K562 (cell line): ENCODE measurements around the gene MRGPRD. TPM values are rescaled to one million over a fixed set of nuclear protein-coding genes. Genes with fewer than 3 reads are reported as not detected.

Experiments
- ATAC-seq: fragments of 200-7000 bp; cut with Tn5 transposase; 3 replicates; pipeline ENCODE4 v1.9.1; 2020; ENCODE audit warnings: moderate library complexity
- BruUV-seq: library from RNA; stranded (reverse); fragments of 400-500 nt; replicated peaks from 2 replicates; lab custom pipeline; 2021; lab: Mats Ljungman, UMichigan
- CTCF ChIA-PET: fragments of 300-600 bp; formaldehyde crosslinking; extraction: SDS; loops from one replicate; lab custom pipeline; 2021; ENCODE audit warnings: low intra/inter-chr PET ratio; lab: Yijun Ruan, JAX
- POLR2A ChIA-PET: fragments of 300-600, 350-650 bp; sonication (Branson Sonifier 250); formaldehyde crosslinking; extraction: SDS; loops from one replicate; lab custom pipeline; 2021; ENCODE audit warnings: antibody characterized with exemption, inconsistent platforms; lab: Yijun Ruan, JAX
- DNase-seq, 4 experiments: peaks; one replicate each; pipeline versions ENCODE4 v3.0.0 to v3.0.0-alpha.2; 2011 to 2018; ENCODE audit warnings: low spot score in 3 of 4, mixed read lengths in 3 of 4; ENCODE audit errors: extremely low read depth in 1 of 4
- FAIRE-seq: peaks from 2 replicates; lab custom pipeline; 2011; peaks lifted over from hg19 to GRCh38; lab: Jason Lieb, UNC
- H2AFZ ChIP-seq: 2 replicates; pipeline ENCODE4 v1.6.0; 2011; ENCODE audit warnings: low read depth, low read length, control low read depth, inconsistent platforms
- H3K27ac ChIP-seq: fragments of 200-600 bp; 3 replicates; pipeline ENCODE4 v1.8.0; 2011; ENCODE audit warnings: low read depth, mild to moderate bottlenecking, control low read depth, inconsistent platforms, low read length, moderate library complexity, mixed read lengths; ENCODE audit errors: extremely low read depth
- H3K27me3 ChIP-seq, 2 experiments: fragments of 300-600 bp in 1 of 2; 2 replicates in 1 of 2; 3 replicates in 1 of 2; pipeline versions ENCODE4 v1.6.0 to v1.8.0; 2011; ENCODE audit warnings: inconsistent platforms in 2 of 2, low read length in 2 of 2, mild to moderate bottlenecking in 1 of 2, mixed read lengths in 1 of 2, moderate library complexity in 1 of 2; ENCODE audit not compliant: control insufficient read depth in 2 of 2, insufficient read depth in 2 of 2
- H3K36me3 ChIP-seq: fragments of 300-600 bp; 3 replicates; pipeline ENCODE4 v1.8.0; 2011; ENCODE audit warnings: mild to moderate bottlenecking, low read length, inconsistent platforms; ENCODE audit not compliant: control insufficient read depth, insufficient read depth
- H3K4me1 ChIP-seq, 2 experiments: fragments of 200-600 bp in 1 of 2; replicated peaks in 1 of 2; 2 replicates in 1 of 2; 3 replicates in 1 of 2; pipeline versions ENCODE4 v1.5.1 to v1.8.0; 2011; ENCODE audit warnings: inconsistent platforms in 2 of 2, low read length in 2 of 2, mild to moderate bottlenecking in 1 of 2, mixed read lengths in 1 of 2, moderate library complexity in 1 of 2; ENCODE audit not compliant: control insufficient read depth in 2 of 2, insufficient read depth in 2 of 2
- H3K4me2 ChIP-seq: 2 replicates; pipeline ENCODE4 v1.6.1; 2011; ENCODE audit warnings: low read length, control low read depth, inconsistent platforms, mixed read lengths; ENCODE audit not compliant: insufficient read depth
- H3K4me3 ChIP-seq: fragments of 200-600 bp; sonication (generic), shearing (Covaris generic); 2 replicates; pipeline ENCODE4 v1.5.1; 2016; ENCODE audit warnings: control low read depth, inconsistent platforms
- H3K79me2 ChIP-seq: fragments of 200-600 bp; 3 replicates; pipeline ENCODE4 v1.8.0; 2011; ENCODE audit warnings: low read length, inconsistent platforms; ENCODE audit not compliant: control insufficient read depth, insufficient read depth
- H3K9ac ChIP-seq, 2 experiments: 2 replicates each; pipeline versions ENCODE4 v1.6.0 to v1.6.1; 2011; ENCODE audit warnings: low read depth in 2 of 2, low read length in 2 of 2, control low read depth in 1 of 2, inconsistent platforms in 1 of 2, mild to moderate bottlenecking in 1 of 2, mixed read lengths in 1 of 2; ENCODE audit not compliant: insufficient read depth in 1 of 2
- H3K9me1 ChIP-seq: one replicate; pipeline ENCODE4 v1.6.0; 2011; ENCODE audit warnings: inconsistent platforms, mild to moderate bottlenecking, low read length, moderate library complexity; ENCODE audit not compliant: control insufficient read depth, insufficient read depth
- H3K9me3 ChIP-seq: replicated peaks from 2 replicates; pipeline ENCODE4 v1.5.1; 2011; ENCODE audit warnings: low read depth, low read length, inconsistent platforms; ENCODE audit not compliant: control insufficient read depth, insufficient read depth
- H4K20me1 ChIP-seq: replicated peaks from 2 replicates; pipeline ENCODE4 v1.6.1; 2011; ENCODE audit warnings: low read length, inconsistent platforms, mixed read lengths; ENCODE audit not compliant: control insufficient read depth, insufficient read depth
- MYBL2 ChIP-seq, 2 experiments: fragments of 450-650 bp in 1 of 2; sonication (generic) in 1 of 2; formaldehyde crosslinking in 1 of 2; IDR thresholded peaks; 2 replicates each; pipeline versions ENCODE4 v1.6.1 to v1.8.1; 2017 to 2022; ENCODE audit warnings: borderline replicate concordance in 1 of 2, inconsistent platforms in 1 of 2, low read depth in 1 of 2, mild to moderate bottlenecking in 1 of 2, missing genetic modification reagents in 1 of 2, moderate library complexity in 1 of 2
- ZNF785 ChIP-seq: fragments of 250-450 bp; sonication (Bioruptor Pico); IDR thresholded peaks from 2 replicates; pipeline ENCODE4 v1.4.0; 2020; ENCODE audit warnings: mild to moderate bottlenecking
- WGBS: fragments of 100-300 bp; shearing (Covaris generic); methylation state at CpG from one replicate; pipeline ENCODE4 v1.1.6; 2016; ENCODE audit warnings: low coverage, mixed read lengths; ENCODE audit not compliant: insufficient coverage; ENCODE audit errors: missing lambda C conversion rate; 5-methylcytosine and 5-hydroxymethylcytosine counted together
- in situ Hi-C: fragments of 300-500 bp; cut with MboI; formaldehyde crosslinking; loops from 4 replicates; pipeline ENCODE4 v1.15.0; 2018; ENCODE audit warnings: inconsistent platforms, mixed read lengths
- intact Hi-C: fragments of 100-400 bp; cut with micrococcal nuclease; formaldehyde crosslinking; loops from 2 replicates; pipeline ENCODE4 v1.14.2; 2022
- polyA plus RNA-seq, 8 experiments: library from polyadenylated mRNA; depleted of rRNA in 4 of 8; stranded (reverse) in 5 of 8; unstranded in 3 of 8; fragments of >200 nt; fragmentation: Nextera tagmentation in 2 of 8; fragmentation: Illumina TruSeq in 1 of 8; extraction: Ambion mirVana in 2 of 8; extraction: Trizol in 1 of 8; gene quantifications; 2 replicates each; pipeline versions ENCODE4 v1.2.1 to v1.2.3, GENCODE V29; 2011 to 2014; ENCODE audit warnings: inconsistent platforms in 1 of 8, missing spikeins in 1 of 8
- total RNA-seq, 7 experiments: library from RNA; depleted of rRNA in 6 of 7; stranded (reverse); fragments of >200 nt in 6 of 7; fragmentation: Illumina TruSeq in 2 of 7; extraction: Trizol in 2 of 7; gene quantifications; 2 replicates each; pipeline versions ENCODE4 v1.2.1 to v1.2.3, GENCODE V29; 2011 to 2021; ENCODE audit warnings: low replicate concordance in 1 of 7
- TF ChIP-seq, protein P1 (sequence below): sonication (generic); formaldehyde crosslinking; IDR thresholded peaks from 2 replicates; pipeline ENCODE4 v1.8.0; 2022; ENCODE audit warnings: missing genetic modification reagents, mild to moderate bottlenecking, borderline replicate concordance
- TF ChIP-seq, protein P2 (sequence below): fragments of 450-650 bp; IDR thresholded peaks from 2 replicates; pipeline ENCODE4 v1.6.1; 2016

MRGPRD gene
- total and polyA plus RNA-seq, 9 of the 15 experiments (the other 6 are each of a cell fraction or from before 2014, with no cell fraction given), result not detected

DNA sequence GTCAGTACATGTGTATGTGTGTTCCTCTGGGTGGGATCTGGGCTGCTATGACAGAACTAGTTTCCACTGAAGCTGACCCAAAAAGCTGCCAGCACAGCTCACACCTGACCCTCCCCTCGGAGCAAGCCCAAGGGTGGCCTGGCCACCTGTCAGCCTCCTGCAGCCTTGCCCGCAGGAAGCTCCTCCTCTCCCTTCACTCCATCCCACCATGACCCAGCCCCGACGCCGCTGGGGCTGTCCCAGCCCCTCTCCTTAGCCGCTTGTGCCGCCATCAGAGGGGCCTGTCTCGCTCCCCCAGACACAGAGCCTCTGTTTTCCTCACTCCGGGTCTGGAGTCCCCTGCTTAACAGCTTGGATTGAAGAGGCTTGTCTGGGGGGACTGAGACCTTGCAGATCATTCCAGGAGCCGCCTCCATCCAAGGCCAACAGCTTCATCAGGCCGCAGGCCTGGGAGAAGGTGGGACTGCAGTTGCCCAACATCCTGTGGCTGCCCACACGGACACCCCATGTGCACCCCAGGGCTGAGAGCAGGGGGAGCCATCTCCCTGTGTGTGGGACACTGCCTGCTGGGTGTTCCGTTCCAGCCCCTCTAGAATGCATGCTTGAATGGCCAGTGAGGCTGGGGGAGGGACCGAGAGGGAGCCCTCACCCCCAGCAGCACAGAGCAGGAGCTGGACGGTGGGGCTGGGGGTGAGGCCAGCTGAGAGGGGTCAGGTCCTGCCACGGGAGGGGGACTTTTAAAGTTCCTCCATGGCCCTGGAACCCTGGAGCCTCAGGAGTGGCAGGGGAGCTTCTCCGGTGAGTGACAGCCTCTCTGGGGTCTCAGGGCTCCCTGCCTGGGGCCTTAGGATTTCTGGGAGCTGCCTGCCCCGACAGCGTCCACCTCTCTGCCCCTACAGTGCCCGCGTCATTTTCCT, 31.6 kb upstream of the MRGPRD start:
- peaks cover 3% of the 10 kb centered on the region for H3K9me1 ChIP-seq
- intact Hi-C loops, result no loop called here
- H3K4me2 ChIP-seq, result no peak overlapping the region
- TF ChIP-seq ZNF785 (CRISPR knock-in tag), result no peak
- TF ChIP-seq, protein P1, sequence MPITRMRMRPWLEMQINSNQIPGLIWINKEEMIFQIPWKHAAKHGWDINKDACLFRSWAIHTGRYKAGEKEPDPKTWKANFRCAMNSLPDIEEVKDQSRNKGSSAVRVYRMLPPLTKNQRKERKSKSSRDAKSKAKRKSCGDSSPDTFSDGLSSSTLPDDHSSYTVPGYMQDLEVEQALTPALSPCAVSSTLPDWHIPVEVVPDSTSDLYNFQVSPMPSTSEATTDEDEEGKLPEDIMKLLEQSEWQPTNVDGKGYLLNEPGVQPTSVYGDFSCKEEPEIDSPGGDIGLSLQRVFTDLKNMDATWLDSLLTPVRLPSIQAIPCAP, result no peak
- TF ChIP-seq, protein P2, sequence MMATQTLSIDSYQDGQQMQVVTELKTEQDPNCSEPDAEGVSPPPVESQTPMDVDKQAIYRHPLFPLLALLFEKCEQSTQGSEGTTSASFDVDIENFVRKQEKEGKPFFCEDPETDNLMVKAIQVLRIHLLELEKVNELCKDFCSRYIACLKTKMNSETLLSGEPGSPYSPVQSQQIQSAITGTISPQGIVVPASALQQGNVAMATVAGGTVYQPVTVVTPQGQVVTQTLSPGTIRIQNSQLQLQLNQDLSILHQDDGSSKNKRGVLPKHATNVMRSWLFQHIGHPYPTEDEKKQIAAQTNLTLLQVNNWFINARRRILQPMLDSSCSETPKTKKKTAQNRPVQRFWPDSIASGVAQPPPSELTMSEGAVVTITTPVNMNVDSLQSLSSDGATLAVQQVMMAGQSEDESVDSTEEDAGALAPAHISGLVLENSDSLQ, result peak; percentile 11; the same call in 1 of the 2 replicates
- no peak for TF ChIP-seq MYBL2 (IDR thresholded peaks at IDR 0.05; ENCODE audit: low read depth)
- no peak for TF ChIP-seq MYBL2 (CRISPR knock-in tag; IDR thresholded peaks at IDR 0.05; ENCODE audit: borderline replicate concordance)
- TF ChIP-seq, all 486 proteins: peak for 1
- Histone ChIP-seq H2AFZ (no peak overlapping the region), H3K36me3 (no peaks in the 10 kb centered on the region), H3K4me1 (peaks cover 0 to 45% of the 10 kb centered on the region in 2 experiments; a peak in 3 of 5 replicates), H3K9ac (no peak overlapping the region), H3K79me2 (no peaks in the 10 kb centered on the region), H3K27ac (no peak overlapping the region), H3K27me3 (peaks cover 29 to 80% of the 10 kb centered on the region in 2 experiments), H3K9me3 (no peaks in the 10 kb centered on the region), H4K20me1 (peaks cover 23% of the 10 kb centered on the region), H3K4me3 (no peak overlapping the region)
- BruUV-seq, result no TSS peak
- in situ Hi-C loops, result no loop called here
- DNase-seq (no peak), FAIRE-seq (no peak), ATAC-seq (no peak)
- CTCF ChIA-PET, result no interaction called here
- WGBS, result 9% methylated on average over 15 of the region's 21 CpGs
- POLR2A ChIA-PET, result interaction anchor here (0.6 to 2.0 kb wide), 5 partner anchors 10 to 65 kb away, joined by 3 to 8 read pairs (median 3); no protein-coding TSS in a partner anchor
